Measurements from ENCODE around the gene PRKCD. TPM values are rescaled to one million over a fixed set of nuclear protein-coding genes. Genes with fewer than 3 reads are reported as not detected.

Gene PRKCD
- total RNA-seq, 6 donors from 2014 or later, result 57.7 to 116 (median 67.9) TPM

DNA sequence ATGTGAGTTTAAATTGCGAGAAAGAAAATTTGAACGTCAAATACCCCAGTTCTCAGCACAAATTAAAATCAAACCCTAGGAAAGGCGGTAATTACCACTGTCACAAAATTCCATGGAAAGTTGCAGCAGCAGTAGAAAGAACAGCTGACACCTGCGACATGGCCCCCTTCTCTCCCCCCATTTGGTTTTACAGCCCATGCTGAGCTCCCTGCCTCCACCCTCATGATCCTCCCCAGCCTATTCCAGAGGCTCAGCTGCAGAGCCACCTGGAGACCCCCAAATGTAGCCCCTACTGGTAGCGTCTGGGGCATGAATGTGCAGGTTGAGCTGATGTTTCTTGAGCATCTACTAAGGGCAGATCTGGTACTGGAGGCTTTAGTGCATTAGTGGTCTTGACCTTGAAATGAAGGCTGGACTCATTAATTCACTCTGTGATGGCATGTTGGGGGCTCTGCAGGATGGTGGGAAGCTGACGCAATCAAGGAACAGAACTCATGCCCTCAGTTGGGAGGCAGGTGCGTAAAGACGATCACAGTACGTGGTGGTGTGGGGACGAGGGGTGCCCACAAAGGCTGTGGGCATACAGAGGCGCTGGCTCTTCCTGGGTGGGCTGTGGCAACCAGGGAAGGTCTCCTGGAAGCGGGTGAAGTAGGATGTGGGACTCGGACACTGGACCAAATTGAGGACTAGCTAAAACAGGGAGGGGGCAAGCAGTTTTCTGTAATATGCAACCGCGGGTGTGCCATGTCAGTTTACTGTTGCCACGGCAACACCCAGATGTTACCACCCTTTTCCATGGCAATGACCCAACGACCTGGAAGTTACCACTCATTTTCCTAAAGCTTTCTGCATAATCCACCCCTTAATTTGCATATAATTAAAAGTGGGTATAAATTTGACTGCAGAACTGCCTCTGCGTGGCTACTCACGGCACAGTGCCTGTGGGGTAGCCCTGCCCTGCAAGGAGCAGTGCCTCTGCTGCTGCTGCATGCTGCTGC, 39.8 kb downstream of the PRKCD start:
- TF ChIP-seq POLR2A (IDR thresholded peaks at IDR 0.05) (no peak), POLR2AphosphoS5 (IDR thresholded peaks at IDR 0.05) (no peak), EP300 (IDR thresholded peaks at IDR 0.05) (no peak)
- TF ChIP-seq, protein P1, sequence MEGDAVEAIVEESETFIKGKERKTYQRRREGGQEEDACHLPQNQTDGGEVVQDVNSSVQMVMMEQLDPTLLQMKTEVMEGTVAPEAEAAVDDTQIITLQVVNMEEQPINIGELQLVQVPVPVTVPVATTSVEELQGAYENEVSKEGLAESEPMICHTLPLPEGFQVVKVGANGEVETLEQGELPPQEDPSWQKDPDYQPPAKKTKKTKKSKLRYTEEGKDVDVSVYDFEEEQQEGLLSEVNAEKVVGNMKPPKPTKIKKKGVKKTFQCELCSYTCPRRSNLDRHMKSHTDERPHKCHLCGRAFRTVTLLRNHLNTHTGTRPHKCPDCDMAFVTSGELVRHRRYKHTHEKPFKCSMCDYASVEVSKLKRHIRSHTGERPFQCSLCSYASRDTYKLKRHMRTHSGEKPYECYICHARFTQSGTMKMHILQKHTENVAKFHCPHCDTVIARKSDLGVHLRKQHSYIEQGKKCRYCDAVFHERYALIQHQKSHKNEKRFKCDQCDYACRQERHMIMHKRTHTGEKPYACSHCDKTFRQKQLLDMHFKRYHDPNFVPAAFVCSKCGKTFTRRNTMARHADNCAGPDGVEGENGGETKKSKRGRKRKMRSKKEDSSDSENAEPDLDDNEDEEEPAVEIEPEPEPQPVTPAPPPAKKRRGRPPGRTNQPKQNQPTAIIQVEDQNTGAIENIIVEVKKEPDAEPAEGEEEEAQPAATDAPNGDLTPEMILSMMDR (IDR thresholded peaks at IDR 0.05), result no peak
- Histone ChIP-seq H3K4me1 (peaks cover 3 to 10% (median 6%) of the 10 kb centered on the region in 4 donors), H3K27me3 (no peaks in the 10 kb centered on the region), H3K27ac (no peak overlapping the region), H3K9me3 (no peaks in the 10 kb centered on the region), H3K36me3 (no peaks in the 10 kb centered on the region), H3K4me3 (no peak overlapping the region)
- DNase-seq, result no peak
- 84 to 89% methylated on average over 19 of the region's 19 CpGs for WGBS, 2 donors
- ATAC-seq (ENCODE audit: low FRiP score in 2 of 2), result no peak

DNA sequence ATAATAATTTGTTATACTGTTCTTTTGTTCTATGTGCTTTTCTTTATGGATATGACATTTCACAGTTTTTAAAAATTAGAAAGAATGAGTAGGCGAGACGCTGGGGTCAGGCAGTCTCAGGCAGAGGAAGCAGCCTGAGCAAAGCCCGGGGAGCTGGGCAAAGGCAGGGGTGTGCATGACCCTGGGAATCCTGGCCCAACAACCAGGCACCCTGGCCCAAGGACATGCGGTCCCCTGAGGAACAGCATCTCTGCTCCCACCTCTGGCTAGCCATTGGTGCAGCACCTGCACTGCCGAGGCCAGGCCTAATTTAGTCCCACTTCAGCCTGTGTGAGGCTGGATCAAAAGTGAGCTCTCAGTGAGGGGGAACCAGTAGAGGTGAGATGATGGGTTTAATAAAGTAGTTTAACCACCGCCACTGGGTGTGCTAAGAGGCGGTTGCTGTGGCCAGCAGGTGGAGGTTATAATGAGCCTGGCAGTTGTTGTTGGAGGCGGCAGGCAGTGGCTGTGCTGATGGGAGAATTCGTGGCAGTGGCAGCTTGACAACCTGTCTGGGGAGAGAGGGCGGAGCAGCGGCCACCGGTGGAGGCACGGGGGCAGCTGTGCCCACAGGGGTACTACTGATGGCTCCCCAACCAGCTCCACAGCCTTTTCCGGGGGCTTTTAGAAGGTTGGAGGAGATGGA, 41.5 kb downstream of the PRKCD start:
- WGBS, 2 donors, result 76 to 81% methylated on average over 12 to 14 of the region's 14 CpGs
- Histone ChIP-seq H3K4me1 (no peaks in the 10 kb centered on the region), H3K27ac (no peak overlapping the region), H3K4me3 (no peak overlapping the region), H3K9me3 (no peaks in the 10 kb centered on the region), H3K36me3 (no peaks in the 10 kb centered on the region), H3K27me3 (no peaks in the 10 kb centered on the region)
- TF ChIP-seq, protein P1 (IDR thresholded peaks at IDR 0.05), result no peak
- TF ChIP-seq POLR2AphosphoS5 (IDR thresholded peaks at IDR 0.05) (no peak), EP300 (IDR thresholded peaks at IDR 0.05) (no peak), POLR2A (IDR thresholded peaks at IDR 0.05) (no peak)
- ATAC-seq (ENCODE audit: low FRiP score in 2 of 2) (no peak), DNase-seq (no peak)

DNA sequence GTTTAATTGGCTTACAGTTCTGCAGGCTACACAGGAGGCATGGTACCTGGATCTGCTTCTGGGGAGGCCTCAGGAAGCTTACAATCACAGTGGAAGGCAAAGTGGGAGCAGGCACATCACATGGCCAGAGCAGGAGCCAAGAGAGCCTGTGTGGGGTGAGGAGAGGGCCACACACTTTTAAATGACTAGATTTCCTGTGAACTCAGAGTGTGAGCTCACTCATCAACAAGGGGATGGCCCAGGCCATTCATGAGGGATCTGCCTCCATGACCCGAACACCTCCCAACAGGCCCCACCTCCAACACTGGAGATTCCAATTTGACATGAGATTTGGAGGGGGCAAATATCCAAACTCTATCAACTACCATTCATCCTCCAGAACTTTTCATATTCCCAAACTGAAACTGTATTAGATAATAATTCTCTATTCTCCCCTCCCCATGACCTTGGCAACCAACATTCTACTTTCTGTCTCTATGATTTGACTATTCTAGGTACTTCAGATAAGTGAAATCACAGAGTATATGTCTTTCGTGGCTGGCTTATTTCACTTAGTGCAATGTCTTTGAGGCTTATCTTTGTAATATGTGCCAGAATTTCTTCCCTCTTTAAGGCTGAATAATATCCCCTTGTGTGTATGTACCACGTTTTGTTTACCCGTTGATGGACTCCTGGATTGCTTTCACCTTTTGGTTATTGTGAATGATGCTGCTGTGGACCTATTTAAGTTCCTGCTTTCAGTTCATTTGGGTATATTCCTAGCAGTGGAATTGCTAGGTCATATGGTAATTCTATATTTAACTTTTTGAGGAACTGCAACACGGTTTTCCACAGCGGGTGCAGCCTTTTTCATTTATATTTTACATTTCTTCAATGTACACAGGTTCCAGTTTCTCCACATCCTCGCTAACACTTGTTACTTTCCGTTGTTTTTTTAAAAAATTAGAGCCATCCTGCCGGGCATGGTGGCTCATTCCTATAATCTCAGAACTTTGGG, 51.0 kb downstream of the PRKCD start:
- WGBS, 2 donors, result 72 to 74% methylated on average over 9 of the region's 9 CpGs
- TF ChIP-seq, protein P1 (IDR thresholded peaks at IDR 0.05), result no peak
- TF ChIP-seq EP300 (IDR thresholded peaks at IDR 0.05) (no peak), POLR2A (IDR thresholded peaks at IDR 0.05) (no peak), POLR2AphosphoS5 (IDR thresholded peaks at IDR 0.05) (no peak)
- no peaks in the 10 kb centered on the region for H3K36me3 ChIP-seq
- no peak overlapping the region for H3K4me3 ChIP-seq
- no peaks in the 10 kb centered on the region for H3K4me1 ChIP-seq
- peaks cover 0 to 15% (median 4%) of the 10 kb centered on the region in 4 donors for H3K9me3 ChIP-seq
- no peak overlapping the region for H3K27ac ChIP-seq
- ATAC-seq (ENCODE audit: low FRiP score in 2 of 2) (no peak), DNase-seq (no peak)
- no peaks in the 10 kb centered on the region for H3K27me3 ChIP-seq

DNA sequence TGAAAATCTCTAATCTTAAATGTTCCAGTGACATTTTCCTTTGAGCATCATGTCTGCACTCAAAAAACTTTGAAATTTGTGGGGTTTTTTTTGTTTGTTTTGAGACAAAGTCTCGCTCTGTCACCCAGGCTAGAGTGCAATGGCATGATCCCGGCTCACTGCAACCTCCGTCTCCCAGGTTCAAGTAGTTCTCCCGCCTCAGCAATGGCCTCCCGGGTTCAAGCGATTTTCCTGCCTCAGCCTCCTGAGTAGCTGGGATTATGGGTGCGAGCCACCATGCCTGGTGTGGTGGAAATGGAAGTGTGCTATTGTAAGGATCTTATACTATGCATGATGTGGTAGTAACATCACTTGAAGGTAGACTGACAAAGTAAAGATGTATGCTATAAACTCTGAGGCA, 52.3 kb downstream of the PRKCD start:
- ATAC-seq (ENCODE audit: low FRiP score in 2 of 2), result no peak
- DNase-seq, result no peak

More for the DNA sequence above, 52.3 kb downstream of the PRKCD start:
- peaks cover 0 to 10% (median 4%) of the 10 kb centered on the region in 4 donors for H3K9me3 ChIP-seq
- TF ChIP-seq POLR2AphosphoS5 (IDR thresholded peaks at IDR 0.05), result no peak
- TF ChIP-seq EP300 (IDR thresholded peaks at IDR 0.05), result no peak
- TF ChIP-seq POLR2A (IDR thresholded peaks at IDR 0.05), result no peak
- TF ChIP-seq, protein P1 (IDR thresholded peaks at IDR 0.05), result no peak
- no peaks in the 10 kb centered on the region for H3K36me3 ChIP-seq
- no peak overlapping the region for H3K4me3 ChIP-seq
- 91 to 94% methylated on average over 6 to 7 of the region's 7 CpGs for WGBS, 2 donors
- no peak overlapping the region for H3K27ac ChIP-seq
- H3K4me1 ChIP-seq, result no peaks in the 10 kb centered on the region
- H3K27me3 ChIP-seq, result no peaks in the 10 kb centered on the region

Data from upper lobe of left lung (tissue), 6 donors.